ENCODE measurements around the gene STOM.

DNA sequence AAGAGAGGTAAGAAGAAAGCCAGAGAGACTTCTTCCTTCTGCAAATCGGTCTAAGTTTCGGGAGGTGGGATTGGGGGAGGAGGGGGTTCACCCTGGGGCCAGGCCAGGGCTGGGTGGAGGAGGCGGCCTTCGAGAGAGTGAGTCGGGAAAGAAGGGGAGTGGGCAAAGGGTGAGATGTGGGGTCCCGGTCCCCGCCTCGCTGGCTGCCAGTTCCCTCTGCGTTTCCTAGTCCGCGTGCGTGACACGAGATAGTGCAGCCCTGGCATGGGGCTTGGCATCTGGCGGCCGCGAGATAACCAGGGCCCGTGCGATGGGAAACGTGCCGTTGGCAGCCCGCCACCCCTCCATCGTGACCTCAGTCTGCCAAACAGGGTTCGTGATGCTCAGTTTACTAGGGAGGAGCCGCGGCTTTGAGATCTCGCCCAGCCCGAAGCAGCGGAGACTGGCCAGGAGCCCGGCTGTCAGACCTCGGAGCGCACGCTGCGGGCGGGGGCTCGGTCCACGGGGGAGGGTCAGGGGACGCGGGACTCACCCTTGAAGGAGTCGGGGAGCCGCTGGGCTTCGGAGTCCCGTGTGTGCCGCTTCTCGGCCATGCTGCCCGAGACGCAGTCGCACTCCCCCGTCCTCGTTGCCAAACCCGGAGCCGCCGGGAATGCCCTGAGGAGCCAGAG is at the start of gene STOM:
- TF ChIP-seq, protein P1, sequence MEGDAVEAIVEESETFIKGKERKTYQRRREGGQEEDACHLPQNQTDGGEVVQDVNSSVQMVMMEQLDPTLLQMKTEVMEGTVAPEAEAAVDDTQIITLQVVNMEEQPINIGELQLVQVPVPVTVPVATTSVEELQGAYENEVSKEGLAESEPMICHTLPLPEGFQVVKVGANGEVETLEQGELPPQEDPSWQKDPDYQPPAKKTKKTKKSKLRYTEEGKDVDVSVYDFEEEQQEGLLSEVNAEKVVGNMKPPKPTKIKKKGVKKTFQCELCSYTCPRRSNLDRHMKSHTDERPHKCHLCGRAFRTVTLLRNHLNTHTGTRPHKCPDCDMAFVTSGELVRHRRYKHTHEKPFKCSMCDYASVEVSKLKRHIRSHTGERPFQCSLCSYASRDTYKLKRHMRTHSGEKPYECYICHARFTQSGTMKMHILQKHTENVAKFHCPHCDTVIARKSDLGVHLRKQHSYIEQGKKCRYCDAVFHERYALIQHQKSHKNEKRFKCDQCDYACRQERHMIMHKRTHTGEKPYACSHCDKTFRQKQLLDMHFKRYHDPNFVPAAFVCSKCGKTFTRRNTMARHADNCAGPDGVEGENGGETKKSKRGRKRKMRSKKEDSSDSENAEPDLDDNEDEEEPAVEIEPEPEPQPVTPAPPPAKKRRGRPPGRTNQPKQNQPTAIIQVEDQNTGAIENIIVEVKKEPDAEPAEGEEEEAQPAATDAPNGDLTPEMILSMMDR (conservative IDR thresholded peaks at IDR 0.05) = no peak
- no peak for TF ChIP-seq EZH2 (IDR thresholded peaks at IDR 0.05; ENCODE audit: low read depth)
